ENCODE measurements around the gene CYP24A1. TPM values are rescaled to one million over a fixed set of nuclear protein-coding genes. Genes with fewer than 3 reads are reported as not detected.

The CYP24A1 gene
- polyA plus RNA-seq, 1 donor from 2014 or later = 0.12 TPM

DNA sequence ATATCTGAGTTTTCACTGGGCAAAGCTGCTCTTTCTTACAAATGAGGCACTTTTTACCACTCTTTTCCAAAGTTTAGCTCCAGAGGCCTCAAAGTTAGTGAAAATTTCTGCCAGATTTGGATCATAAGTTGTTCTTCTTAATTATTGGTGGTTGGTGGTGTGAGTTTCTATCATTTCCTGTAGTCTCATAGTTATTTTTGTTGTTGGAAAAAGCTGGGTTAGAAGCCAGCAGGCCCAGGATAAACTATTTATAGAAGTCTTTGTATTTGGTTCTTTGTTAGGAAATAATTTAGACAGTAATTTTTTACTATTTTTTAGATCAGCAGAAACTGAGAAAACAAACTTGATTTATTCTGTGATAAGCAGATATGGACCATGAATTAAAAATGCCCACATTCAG, 44.7 kb upstream of the CYP24A1 start:
- TF ChIP-seq RAD21 (conservative IDR thresholded peaks at IDR 0.05) = no peak
- no peak for TF ChIP-seq TAF1 (IDR thresholded peaks at IDR 0.05; ENCODE audit: low read depth)
- no peak for TF ChIP-seq POLR2AphosphoS5 (IDR thresholded peaks at IDR 0.05)
- H3K79me2 ChIP-seq (replicated peaks; ENCODE audit: insufficient read depth, low read length) = peaks cover 5% of the 10 kb centered on the region

DNA sequence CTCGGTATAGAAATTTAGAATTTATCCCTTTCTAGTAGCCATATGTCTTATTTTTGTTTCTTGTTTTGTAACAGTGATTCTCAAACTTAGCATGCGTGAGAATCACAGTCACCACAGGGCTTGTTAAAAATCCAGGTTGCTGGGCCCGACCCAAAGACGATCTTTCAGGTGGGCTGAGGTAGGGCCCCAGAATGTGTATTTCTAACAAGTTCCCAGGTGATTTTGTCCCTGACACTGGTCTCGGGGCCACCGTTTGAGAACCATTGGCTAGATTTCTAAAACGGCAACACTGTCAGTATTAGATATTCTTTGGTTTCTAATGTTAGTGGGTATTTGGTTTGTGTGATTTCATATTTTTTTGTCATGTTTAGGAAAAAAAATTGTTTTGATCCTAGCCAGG, 44.0 kb upstream of the CYP24A1 start:
- Histone ChIP-seq H3K27me3 (ENCODE audit: insufficient read depth, low read depth, low read length) (no peaks in the 10 kb centered on the region), H3K36me3 (ENCODE audit: insufficient read depth, low read length) (no peaks in the 10 kb centered on the region), H2AFZ (ENCODE audit: low read depth, low read length) (no peak overlapping the region), H3K4me2 (ENCODE audit: low read length) (no peak overlapping the region), H3K27ac (ENCODE audit: low read length) (no peak overlapping the region), H3K9me2 (ENCODE audit: insufficient read depth, low read length) (no peaks in the 10 kb centered on the region), H3K9me3 (ENCODE audit: low read length) (no peaks in the 10 kb centered on the region), H3F3A (ENCODE audit: insufficient read depth, low read length, poor library complexity, severe bottlenecking) (no peaks in the 10 kb centered on the region), H3K9ac (ENCODE audit: low read length) (no peak overlapping the region), H3K79me2 (replicated peaks; ENCODE audit: insufficient read depth, low read length) (peaks cover 5% of the 10 kb centered on the region), H4K20me1 (ENCODE audit: insufficient read depth) (no peaks in the 10 kb centered on the region), H3K4me3 (ENCODE audit: low read length) (no peak overlapping the region)
- TF ChIP-seq MXI1 (conservative IDR thresholded peaks at IDR 0.05; ENCODE audit: poor library complexity, severe bottlenecking) (no peak), TAF1 (IDR thresholded peaks at IDR 0.05; ENCODE audit: low read depth) (no peak), EZH2 (IDR thresholded peaks at IDR 0.05; ENCODE audit: borderline replicate concordance, insufficient read depth, low read length, poor library complexity, severe bottlenecking) (no peak), SMC3 (conservative IDR thresholded peaks at IDR 0.05; ENCODE audit: poor library complexity) (no peak), RAD21 (conservative IDR thresholded peaks at IDR 0.05) (no peak), POLR2AphosphoS5 (IDR thresholded peaks at IDR 0.05) (no peak), EP300 (conservative IDR thresholded peaks at IDR 0.05; ENCODE audit: poor library complexity, severe bottlenecking) (no peak)
- TF ChIP-seq, protein P1, sequence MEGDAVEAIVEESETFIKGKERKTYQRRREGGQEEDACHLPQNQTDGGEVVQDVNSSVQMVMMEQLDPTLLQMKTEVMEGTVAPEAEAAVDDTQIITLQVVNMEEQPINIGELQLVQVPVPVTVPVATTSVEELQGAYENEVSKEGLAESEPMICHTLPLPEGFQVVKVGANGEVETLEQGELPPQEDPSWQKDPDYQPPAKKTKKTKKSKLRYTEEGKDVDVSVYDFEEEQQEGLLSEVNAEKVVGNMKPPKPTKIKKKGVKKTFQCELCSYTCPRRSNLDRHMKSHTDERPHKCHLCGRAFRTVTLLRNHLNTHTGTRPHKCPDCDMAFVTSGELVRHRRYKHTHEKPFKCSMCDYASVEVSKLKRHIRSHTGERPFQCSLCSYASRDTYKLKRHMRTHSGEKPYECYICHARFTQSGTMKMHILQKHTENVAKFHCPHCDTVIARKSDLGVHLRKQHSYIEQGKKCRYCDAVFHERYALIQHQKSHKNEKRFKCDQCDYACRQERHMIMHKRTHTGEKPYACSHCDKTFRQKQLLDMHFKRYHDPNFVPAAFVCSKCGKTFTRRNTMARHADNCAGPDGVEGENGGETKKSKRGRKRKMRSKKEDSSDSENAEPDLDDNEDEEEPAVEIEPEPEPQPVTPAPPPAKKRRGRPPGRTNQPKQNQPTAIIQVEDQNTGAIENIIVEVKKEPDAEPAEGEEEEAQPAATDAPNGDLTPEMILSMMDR (IDR thresholded peaks at IDR 0.05; ENCODE audit: poor library complexity, severe bottlenecking) = no peak
- TF ChIP-seq, protein P2, sequence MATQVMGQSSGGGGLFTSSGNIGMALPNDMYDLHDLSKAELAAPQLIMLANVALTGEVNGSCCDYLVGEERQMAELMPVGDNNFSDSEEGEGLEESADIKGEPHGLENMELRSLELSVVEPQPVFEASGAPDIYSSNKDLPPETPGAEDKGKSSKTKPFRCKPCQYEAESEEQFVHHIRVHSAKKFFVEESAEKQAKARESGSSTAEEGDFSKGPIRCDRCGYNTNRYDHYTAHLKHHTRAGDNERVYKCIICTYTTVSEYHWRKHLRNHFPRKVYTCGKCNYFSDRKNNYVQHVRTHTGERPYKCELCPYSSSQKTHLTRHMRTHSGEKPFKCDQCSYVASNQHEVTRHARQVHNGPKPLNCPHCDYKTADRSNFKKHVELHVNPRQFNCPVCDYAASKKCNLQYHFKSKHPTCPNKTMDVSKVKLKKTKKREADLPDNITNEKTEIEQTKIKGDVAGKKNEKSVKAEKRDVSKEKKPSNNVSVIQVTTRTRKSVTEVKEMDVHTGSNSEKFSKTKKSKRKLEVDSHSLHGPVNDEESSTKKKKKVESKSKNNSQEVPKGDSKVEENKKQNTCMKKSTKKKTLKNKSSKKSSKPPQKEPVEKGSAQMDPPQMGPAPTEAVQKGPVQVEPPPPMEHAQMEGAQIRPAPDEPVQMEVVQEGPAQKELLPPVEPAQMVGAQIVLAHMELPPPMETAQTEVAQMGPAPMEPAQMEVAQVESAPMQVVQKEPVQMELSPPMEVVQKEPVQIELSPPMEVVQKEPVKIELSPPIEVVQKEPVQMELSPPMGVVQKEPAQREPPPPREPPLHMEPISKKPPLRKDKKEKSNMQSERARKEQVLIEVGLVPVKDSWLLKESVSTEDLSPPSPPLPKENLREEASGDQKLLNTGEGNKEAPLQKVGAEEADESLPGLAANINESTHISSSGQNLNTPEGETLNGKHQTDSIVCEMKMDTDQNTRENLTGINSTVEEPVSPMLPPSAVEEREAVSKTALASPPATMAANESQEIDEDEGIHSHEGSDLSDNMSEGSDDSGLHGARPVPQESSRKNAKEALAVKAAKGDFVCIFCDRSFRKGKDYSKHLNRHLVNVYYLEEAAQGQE (IDR thresholded peaks at IDR 0.05; ENCODE audit: borderline replicate concordance) = no peak

More for the DNA sequence above, 44.7 kb upstream of the CYP24A1 start:
- no peaks in the 10 kb centered on the region for H3K9me3 ChIP-seq (ENCODE audit: low read length)
- no peak overlapping the region for H2AFZ ChIP-seq (ENCODE audit: low read depth, low read length)
- no peaks in the 10 kb centered on the region for H3K27me3 ChIP-seq (ENCODE audit: insufficient read depth, low read depth, low read length)
- no peak overlapping the region for H3K27ac ChIP-seq (ENCODE audit: low read length)
- H4K20me1 ChIP-seq (ENCODE audit: insufficient read depth) = no peaks in the 10 kb centered on the region
- no peaks in the 10 kb centered on the region for H3K9me2 ChIP-seq (ENCODE audit: insufficient read depth, low read length)
- H3K4me3 ChIP-seq (ENCODE audit: low read length) = no peak overlapping the region
- H3K9ac ChIP-seq (ENCODE audit: low read length) = no peak overlapping the region
- H3K4me2 ChIP-seq (ENCODE audit: low read length) = no peak overlapping the region
- no peaks in the 10 kb centered on the region for H3K36me3 ChIP-seq (ENCODE audit: insufficient read depth, low read length)
- no peaks in the 10 kb centered on the region for H3F3A ChIP-seq (ENCODE audit: insufficient read depth, low read length, poor library complexity, severe bottlenecking)
